Measurements from ENCODE around the gene KRT15. TPM values are rescaled to one million over a fixed set of nuclear protein-coding genes. Genes with fewer than 3 reads are reported as not detected.

Gene KRT15
- total and polyA plus RNA-seq, 2 of the 4 experiments (the other 2 are of a cell fraction): 2.9 to 5.3 TPM

- POLR2A ChIA-PET (ENCODE audit: unreplicated experiment): no interaction called here
Measured at GRCh38 chr17:41544935-41545334, 26.2 kb upstream of the KRT15 start.

More at GRCh38 chr17:41544935-41545334, 26.2 kb upstream of the KRT15 start:
- in situ Hi-C loops (cut with MboI; ENCODE audit: low sequenced_read_pairs) (loop anchor here (5.0 kb wide), 1 partner anchor 638 kb away; no protein-coding TSS in a partner anchor), intact Hi-C loops (cut with micrococcal nuclease) (loop anchor here (5.0 kb wide), 1 partner anchor 898 kb away; the partner anchor contains the start of gene SMARCE1), dilution Hi-C loops (cut with HindIII; ENCODE audit: low sequenced_read_pairs, unreplicated experiment) (no loop called here)
- no peak overlapping the region for H4K91ac ChIP-seq (ENCODE audit: insufficient read depth, low read depth, low read length)
- H3K9ac ChIP-seq (ENCODE audit: low read depth, low read length): no peak overlapping the region
- no peak overlapping the region for H2AK9ac ChIP-seq (replicated peaks; ENCODE audit: low read depth, low read length, poor library complexity)
- no peak overlapping the region for H2BK15ac ChIP-seq (ENCODE audit: low read depth, low read length)
- no peak overlapping the region for H3K4me2 ChIP-seq (ENCODE audit: low read depth, low read length)
- H3K9me3 ChIP-seq (ENCODE audit: control insufficient read depth, insufficient read depth, low read length): peaks cover 4% of the 10 kb centered on the region
- TF ChIP-seq BHLHE40 (IDR thresholded peaks at IDR 0.05; ENCODE audit: low read depth, low read length) (no peak), FOS (IDR thresholded peaks at IDR 0.05; ENCODE audit: low read depth, low read length) (no peak), MAFK (IDR thresholded peaks at IDR 0.05; ENCODE audit: low read depth, low read length) (no peak), CTCF (conservative IDR thresholded peaks at IDR 0.05; ENCODE audit: low read depth, low read length) (no peak)
- H3K4me1 ChIP-seq (ENCODE audit: control insufficient read depth, insufficient read depth, low read length): peaks cover 21% of the 10 kb centered on the region
- H4K5ac ChIP-seq (ENCODE audit: low read depth, low read length): no peak overlapping the region
- no peaks in the 10 kb centered on the region for H4K20me1 ChIP-seq (ENCODE audit: insufficient read depth, low read length)
- H3K36me3 ChIP-seq (ENCODE audit: control insufficient read depth, insufficient read depth, low read length): no peaks in the 10 kb centered on the region
- H3K23ac ChIP-seq (ENCODE audit: low read depth, low read length): no peak overlapping the region
- CTCF ChIA-PET: interaction anchor here (1.0 kb wide), 1 partner anchor 689 kb away, joined by 5 read pairs; no protein-coding TSS in a partner anchor
- H2BK5ac ChIP-seq (ENCODE audit: low read depth, low read length, poor library complexity, severe bottlenecking): no peak overlapping the region
- no peaks in the 10 kb centered on the region for H3K27me3 ChIP-seq (ENCODE audit: control insufficient read depth, insufficient read depth, low read length)
- H3K56ac ChIP-seq (ENCODE audit: extremely low read depth, insufficient read depth, low read length): no peak overlapping the region
- no peak overlapping the region for H4K8ac ChIP-seq (ENCODE audit: low read depth in 2 of 2, low read length in 2 of 2)
- H3K79me1 ChIP-seq (ENCODE audit: low read depth in 1 of 2, low read length in 2 of 2): no peaks in the 10 kb centered on the region
- H2AK5ac ChIP-seq (ENCODE audit: low read depth, low read length): no peak overlapping the region
- H2AFZ ChIP-seq (replicated peaks; ENCODE audit: low read length, poor library complexity): peak overlapping the region; percentile 58
- no TSS peak for BruUV-seq (replicated peaks)
- H2BK120ac ChIP-seq (ENCODE audit: low read depth, low read length): no peak overlapping the region
- H3K14ac ChIP-seq (replicated peaks; ENCODE audit: low read depth, low read length): no peak overlapping the region
- DNase-seq (no peak), ATAC-seq (ENCODE audit: low read depth) (no peak)
- no peak overlapping the region for H3K4ac ChIP-seq (ENCODE audit: low read depth, low read length)
- H3K4me3 ChIP-seq (ENCODE audit: insufficient read depth, low read depth, low read length): no peak overlapping the region
- no peak overlapping the region for H3K27ac ChIP-seq (ENCODE audit: insufficient read depth, low read length)
- no peak overlapping the region for H3K18ac ChIP-seq (ENCODE audit: low read depth, low read length)
- peaks cover 12% of the 10 kb centered on the region for H3K9me1 ChIP-seq (ENCODE audit: insufficient read depth, low read length)
- WGBS, 2 experiments (ENCODE audit: extremely low coverage in 2 of 2, insufficient read length in 1 of 2): no CpG with 5 or more reads among the region's 5 CpGs
- H2BK20ac ChIP-seq (ENCODE audit: low read depth, low read length): 0 out of 2 replicates have a peak overlapping the region, but pooled peaks have one; percentile 11
